ENCODE data around the gene CASK. TPM values are rescaled to one million over a fixed set of nuclear protein-coding genes. Genes with fewer than 3 reads are reported as not detected.

The CASK gene
- total and polyA plus RNA-seq, 2 donors (not counting 1 experiment from before 2014, with no cell fraction given) = 27.4 to 78.3 TPM

GRCh38 chrX:41526271-41526670 is 397.1 kb downstream of the CASK start:
- H3K4me2 ChIP-seq (ENCODE audit: extremely low read depth, insufficient read depth, low read length) = no peak overlapping the region
- no peaks in the 10 kb centered on the region for H3K27me3 ChIP-seq (ENCODE audit: control insufficient read depth, insufficient read depth, low read length)
- H3K9me3 ChIP-seq (ENCODE audit: control insufficient read depth, insufficient read depth, low read depth, low read length) = no peaks in the 10 kb centered on the region
- no peaks in the 10 kb centered on the region for H4K20me1 ChIP-seq (ENCODE audit: control insufficient read depth, extremely low read depth, insufficient read depth, low read length)
- no peak for DNase-seq (ENCODE audit: low read depth in 2 of 2)
- H3K4me3 ChIP-seq (replicated peaks in 1 of 4; ENCODE audit: control extremely low read depth in 1 of 4, insufficient read depth in 1 of 4, low read depth in 3 of 4, low read length in 4 of 4) = no peak overlapping the region
- TF ChIP-seq EZH2 (IDR thresholded peaks at IDR 0.05; ENCODE audit: low read length, missing control alignments) (no peak), CTCF (conservative IDR thresholded peaks at IDR 0.05 in 1 of 2, IDR thresholded peaks at IDR 0.05 in 1 of 2; ENCODE audit: low read depth in 1 of 2, low read length in 2 of 2) (no peak)
- no peak overlapping the region for H3K9ac ChIP-seq (ENCODE audit: insufficient read depth, low read length)
- H3K79me2 ChIP-seq (ENCODE audit: control insufficient read depth, insufficient read depth, low read length) = no peaks in the 10 kb centered on the region
- no peak overlapping the region for H2AFZ ChIP-seq (ENCODE audit: low read length)
- no peaks in the 10 kb centered on the region for H3K36me3 ChIP-seq (ENCODE audit: control insufficient read depth, insufficient read depth, low read length)
- no peaks in the 10 kb centered on the region for H3K4me1 ChIP-seq (ENCODE audit: control insufficient read depth, extremely low read depth, insufficient read depth, low read length)
- no peak overlapping the region for H3K27ac ChIP-seq (ENCODE audit: insufficient read depth, low read length)

GRCh38 chrX:41522671-41523070 is 400.7 kb downstream of the CASK start:
- H3K4me3 ChIP-seq (replicated peaks in 1 of 4; ENCODE audit: control extremely low read depth in 1 of 4, insufficient read depth in 1 of 4, low read depth in 3 of 4, low read length in 4 of 4) = no peak overlapping the region
- no peak overlapping the region for H3K9ac ChIP-seq (ENCODE audit: insufficient read depth, low read length)
- H3K4me1 ChIP-seq (ENCODE audit: control insufficient read depth, extremely low read depth, insufficient read depth, low read length) = no peaks in the 10 kb centered on the region
- no peaks in the 10 kb centered on the region for H3K27me3 ChIP-seq (ENCODE audit: control insufficient read depth, insufficient read depth, low read length)
- no peak overlapping the region for H3K4me2 ChIP-seq (ENCODE audit: extremely low read depth, insufficient read depth, low read length)
- no peak for DNase-seq (ENCODE audit: low read depth in 2 of 2)
- H3K79me2 ChIP-seq (ENCODE audit: control insufficient read depth, insufficient read depth, low read length) = no peaks in the 10 kb centered on the region
- no peak for TF ChIP-seq CTCF (conservative IDR thresholded peaks at IDR 0.05 in 1 of 2, IDR thresholded peaks at IDR 0.05 in 1 of 2; ENCODE audit: low read depth in 1 of 2, low read length in 2 of 2)
- no peaks in the 10 kb centered on the region for H3K9me3 ChIP-seq (ENCODE audit: control insufficient read depth, insufficient read depth, low read depth, low read length)
- no peaks in the 10 kb centered on the region for H3K36me3 ChIP-seq (ENCODE audit: control insufficient read depth, insufficient read depth, low read length)
- H3K27ac ChIP-seq (ENCODE audit: insufficient read depth, low read length) = no peak overlapping the region
- H2AFZ ChIP-seq (ENCODE audit: low read length) = no peak overlapping the region
- H4K20me1 ChIP-seq (ENCODE audit: control insufficient read depth, extremely low read depth, insufficient read depth, low read length) = no peaks in the 10 kb centered on the region

GRCh38 chrX:41522081-41522480 is 401.3 kb downstream of the CASK start:
- Histone ChIP-seq H2AFZ (ENCODE audit: low read length) (no peak overlapping the region), H3K9ac (ENCODE audit: insufficient read depth, low read length) (no peak overlapping the region), H3K4me3 (replicated peaks in 1 of 4; ENCODE audit: control extremely low read depth in 1 of 4, insufficient read depth in 1 of 4, low read depth in 3 of 4, low read length in 4 of 4) (no peak overlapping the region), H3K9me3 (ENCODE audit: control insufficient read depth, insufficient read depth, low read depth, low read length) (no peaks in the 10 kb centered on the region), H3K4me1 (ENCODE audit: control insufficient read depth, extremely low read depth, insufficient read depth, low read length) (no peaks in the 10 kb centered on the region), H3K79me2 (ENCODE audit: control insufficient read depth, insufficient read depth, low read length) (no peaks in the 10 kb centered on the region), H4K20me1 (ENCODE audit: control insufficient read depth, extremely low read depth, insufficient read depth, low read length) (no peaks in the 10 kb centered on the region), H3K36me3 (ENCODE audit: control insufficient read depth, insufficient read depth, low read length) (no peaks in the 10 kb centered on the region), H3K4me2 (ENCODE audit: extremely low read depth, insufficient read depth, low read length) (no peak overlapping the region), H3K27ac (ENCODE audit: insufficient read depth, low read length) (no peak overlapping the region), H3K27me3 (ENCODE audit: control insufficient read depth, insufficient read depth, low read length) (no peaks in the 10 kb centered on the region)
- no peak for DNase-seq (ENCODE audit: low read depth in 2 of 2)
- TF ChIP-seq CTCF (conservative IDR thresholded peaks at IDR 0.05 in 1 of 2, IDR thresholded peaks at IDR 0.05 in 1 of 2; ENCODE audit: low read depth in 1 of 2, low read length in 2 of 2) (no peak), EZH2 (IDR thresholded peaks at IDR 0.05; ENCODE audit: low read length, missing control alignments) (no peak)

All from fibroblast of lung (primary cell).